Urinary bladder (tissue), 4 donors: ENCODE results near the gene FSTL1. TPM values are rescaled to one million over a fixed set of nuclear protein-coding genes. Genes with fewer than 3 reads are reported as not detected.
"Not testable (repeated sequence)": the region's sequence is repeated elsewhere in the genome, so short reads cannot be mapped to it uniquely, and the experiment has no call there.

Experiments
- DNase-seq: peaks from one replicate; pipeline ENCODE4 v3.0.0-alpha.2; 2015; ENCODE audit errors: extremely low spot score
- H3K27ac ChIP-seq: one replicate; pipeline ENCODE4 v1.5.1; 2013; ENCODE audit warnings: low read depth, mild to moderate bottlenecking, moderate library complexity
- H3K36me3 ChIP-seq: one replicate; pipeline ENCODE4 v1.6.1; 2013; ENCODE audit warnings: mild to moderate bottlenecking, moderate library complexity; ENCODE audit not compliant: insufficient read depth
- H3K4me1 ChIP-seq: one replicate; pipeline ENCODE4 v1.6.1; 2013; ENCODE audit warnings: mild to moderate bottlenecking, moderate library complexity; ENCODE audit not compliant: insufficient read depth
- H3K4me3 ChIP-seq: one replicate; pipeline ENCODE4 v1.5.1; 2013; ENCODE audit warnings: low read depth, low read length
- WGBS: extraction: QIAGEN DNeasy Blood & Tissue Kit; methylation state at CpG from one replicate; pipeline ENCODE4 v1.1.7; 2013; 5-methylcytosine and 5-hydroxymethylcytosine counted together
- polyA plus RNA-seq: library from polyadenylated mRNA; stranded (reverse); fragments of 200-250 nt; gene quantifications from one replicate; pipeline ENCODE4 v1.2.3, GENCODE V29; 2013
- total RNA-seq: library from RNA; depleted of rRNA; stranded (reverse); fragments of >200 nt; gene quantifications from one replicate; pipeline ENCODE4 v1.2.3, GENCODE V29; 2014
- donor health status: healthy with polysubstance abuse.
- donor health status: healthy.

FSTL1 gene
- total and polyA plus RNA-seq, 2 donors, result 445 to 1,313 TPM

GRCh38 chr3:120407508-120408287 lies 43.1 kb downstream of the FSTL1 start:
- 71% methylated on average over 2 of the region's 2 CpGs for WGBS
- Histone ChIP-seq H3K36me3 (peaks cover under 1% of the 10 kb centered on the region), H3K4me3 (no peak overlapping the region), H3K4me1 (no peaks in the 10 kb centered on the region), H3K27ac (no peak overlapping the region)
- DNase-seq, result no peak

- H3K4me1 ChIP-seq, result no peaks in the 10 kb centered on the region
- no peak overlapping the region for H3K27ac ChIP-seq
- DNase-seq, result no peak
- WGBS, result 88% methylated on average over 3 of the region's 3 CpGs
- H3K36me3 ChIP-seq, result peaks cover 4% of the 10 kb centered on the region
- no peak overlapping the region for H3K4me3 ChIP-seq
Measured at GRCh38 chr3:120404876-120405275, 45.9 kb downstream of the FSTL1 start.

- Histone ChIP-seq H3K4me1 (no peaks in the 10 kb centered on the region), H3K36me3 (peaks cover 4% of the 10 kb centered on the region), H3K27ac (no peak overlapping the region), H3K4me3 (no peak overlapping the region)
- no peak for DNase-seq
Measured at GRCh38 chr3:120402257-120402656, 48.5 kb downstream of the FSTL1 start.

- Histone ChIP-seq H3K4me1 (no peaks in the 10 kb centered on the region), H3K27ac (no peak overlapping the region), H3K4me3 (no peak overlapping the region), H3K36me3 (peaks cover 4% of the 10 kb centered on the region)
- DNase-seq, result no peak
- WGBS, result 92% methylated on average over 2 of the region's 2 CpGs
Measured at GRCh38 chr3:120399372-120399771, 51.4 kb downstream of the FSTL1 start.

- Histone ChIP-seq H3K4me1 (no peaks in the 10 kb centered on the region), H3K27ac (no peak overlapping the region), H3K36me3 (no peaks in the 10 kb centered on the region), H3K4me3 (no peak overlapping the region)
- WGBS, result 81% methylated on average over 8 of the region's 8 CpGs
- no peak for DNase-seq
Measured at GRCh38 chr3:120396469-120396868, 54.3 kb downstream of the FSTL1 start.

- WGBS, result 30% methylated on average over 2 of the region's 2 CpGs
- Histone ChIP-seq H3K27ac (no peak overlapping the region), H3K36me3 (no peaks in the 10 kb centered on the region)
Measured at GRCh38 chr3:120394347-120394746, 56.4 kb downstream of the FSTL1 start.

GRCh38 chr3:120393761-120394160 lies 57.0 kb downstream of the FSTL1 start:
- Histone ChIP-seq H3K4me3 (no peak overlapping the region), H3K36me3 (no peaks in the 10 kb centered on the region), H3K27ac (no peak overlapping the region), H3K4me1 (no peaks in the 10 kb centered on the region)
- 93% methylated on average over 2 of the region's 2 CpGs for WGBS
- DNase-seq, result no peak

More at GRCh38 chr3:120394347-120394746, 56.4 kb downstream of the FSTL1 start:
- Histone ChIP-seq H3K4me1 (no peaks in the 10 kb centered on the region), H3K4me3 (no peak overlapping the region)
- no peak for DNase-seq

- Histone ChIP-seq H3K36me3 (no peaks in the 10 kb centered on the region), H3K4me3 (no peak overlapping the region), H3K4me1 (no peaks in the 10 kb centered on the region), H3K27ac (no peak overlapping the region)
- 72% methylated on average over 4 of the region's 4 CpGs for WGBS
- DNase-seq, result no peak
Measured at GRCh38 chr3:120393243-120393642, 57.5 kb downstream of the FSTL1 start.

- no peak overlapping the region for H3K4me3 ChIP-seq
- no peaks in the 10 kb centered on the region for H3K4me1 ChIP-seq
- no peak for DNase-seq
- WGBS, result 81% methylated on average over 2 of the region's 2 CpGs
- H3K36me3 ChIP-seq, result no peaks in the 10 kb centered on the region
- no peak overlapping the region for H3K27ac ChIP-seq
Measured at GRCh38 chr3:120382941-120383447, 67.8 kb downstream of the FSTL1 start.

- H3K4me1 ChIP-seq, result no peaks in the 10 kb centered on the region
- no peak overlapping the region for H3K27ac ChIP-seq
- no peak overlapping the region for H3K4me3 ChIP-seq
- no peak for DNase-seq
- 84% methylated on average over 2 of the region's 2 CpGs for WGBS
- no peaks in the 10 kb centered on the region for H3K36me3 ChIP-seq
Measured at GRCh38 chr3:120381503-120381902, 69.3 kb downstream of the FSTL1 start.

- H3K4me1 ChIP-seq, H3K36me3 ChIP-seq, H3K4me3 ChIP-seq, H3K27ac ChIP-seq, DNase-seq: not testable (repeated sequence)
- WGBS, result 61% methylated on average over 8 of the region's 12 CpGs
Measured at GRCh38 chr3:120377948-120378347, 72.8 kb downstream of the FSTL1 start.

GRCh38 chr3:120370463-120370862 lies 80.3 kb downstream of the FSTL1 start:
- no peak for DNase-seq
- no peak overlapping the region for H3K27ac ChIP-seq
- no peaks in the 10 kb centered on the region for H3K36me3 ChIP-seq
- H3K4me3 ChIP-seq, result no peak overlapping the region
- no peaks in the 10 kb centered on the region for H3K4me1 ChIP-seq

GRCh38 chr3:120369037-120369467 lies 81.7 kb downstream of the FSTL1 start:
- WGBS, result 62% methylated on average over 2 of the region's 2 CpGs
- no peaks in the 10 kb centered on the region for H3K4me1 ChIP-seq

GRCh38 chr3:120368172-120368571 lies 82.6 kb downstream of the FSTL1 start:
- H3K27ac ChIP-seq, result no peak overlapping the region
- H3K4me1 ChIP-seq, result no peaks in the 10 kb centered on the region
- H3K4me3 ChIP-seq, result no peak overlapping the region
- no peaks in the 10 kb centered on the region for H3K36me3 ChIP-seq
- 54% methylated on average over 3 of the region's 3 CpGs for WGBS
- DNase-seq, result no peak

More at GRCh38 chr3:120369037-120369467, 81.7 kb downstream of the FSTL1 start:
- no peak overlapping the region for H3K4me3 ChIP-seq
- no peak for DNase-seq
- H3K27ac ChIP-seq, result no peak overlapping the region
- no peaks in the 10 kb centered on the region for H3K36me3 ChIP-seq
